Inflammatory macrophage (primary cell): ENCODE results near the gene OR10V1.

Experiments
- DNase-seq, 2 donors: peaks; one replicate each; pipeline ENCODE4 v3.0.0-alpha.2; 2020 to 2022

OR10V1 gene

GRCh38 chr11:59668188-59668949 is 45.3 kb downstream of the OR10V1 start:
- DNase-seq: peak; percentile 76 to 86

DNA sequence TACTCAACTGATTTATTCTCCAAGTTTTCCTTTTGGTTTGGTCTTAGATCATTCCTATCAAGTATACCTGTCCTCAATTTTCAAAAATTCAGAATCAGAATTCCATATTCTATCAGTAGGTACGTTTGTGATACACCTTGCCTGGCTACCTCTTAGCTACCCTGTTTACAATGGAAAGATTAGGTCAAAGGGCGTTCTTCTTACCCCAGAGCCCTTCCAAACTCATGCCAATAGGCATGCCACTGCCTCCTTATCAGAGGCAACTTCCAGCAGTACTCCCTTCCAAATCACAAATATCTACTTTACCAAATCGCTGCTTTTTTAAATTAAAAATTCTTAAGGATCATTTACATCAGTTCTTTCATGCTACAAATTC is 45.8 kb downstream of the OR10V1 start:
- no peak for DNase-seq

GRCh38 chr11:59666969-59667368 is 46.7 kb downstream of the OR10V1 start:
- DNase-seq: peak; percentile 32 to 90
